ENCODE results near the gene DHRSX. TPM values are rescaled to one million over a fixed set of nuclear protein-coding genes. Genes with fewer than 3 reads are reported as not detected.

The DHRSX gene
- total and polyA plus RNA-seq, 2 donors (not counting 3 experiments of a cell fraction or from before 2014, with no cell fraction given): 27.1 to 37.7 TPM

DNA sequence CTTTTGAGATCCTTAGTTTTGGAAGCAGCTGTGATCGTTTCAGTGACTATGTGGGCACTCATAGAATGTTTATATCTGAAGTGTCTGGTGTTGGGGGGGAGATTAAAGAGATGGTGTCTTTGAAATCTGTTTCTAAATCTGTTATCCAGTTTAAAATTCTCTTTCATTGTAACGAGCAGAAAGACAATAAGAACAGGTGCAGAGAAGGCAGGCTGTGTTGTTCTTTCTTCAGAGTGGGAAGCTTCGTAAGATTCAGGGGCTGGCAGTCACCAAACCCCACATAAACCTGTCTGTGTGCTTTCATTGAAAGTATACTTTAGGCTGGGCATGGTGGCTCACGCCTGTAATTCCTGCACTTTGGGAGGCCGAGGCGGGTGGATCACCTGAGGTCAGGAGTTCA lies 16.3 kb upstream of the DHRSX start:
- Histone ChIP-seq H3K27me3 (ENCODE audit: control insufficient read depth in 2 of 2, insufficient read depth in 2 of 2, low read length in 2 of 2) (no peaks in the 10 kb centered on the region), H3K79me2 (ENCODE audit: control insufficient read depth, insufficient read depth, low read length) (no peaks in the 10 kb centered on the region), H3K4me1 (ENCODE audit: control insufficient read depth, extremely low read depth, insufficient read depth, low read length) (no peaks in the 10 kb centered on the region), H3K9ac (replicated peaks; ENCODE audit: extremely low read depth, insufficient read depth, low read length) (no peak overlapping the region), H4K20me1 (replicated peaks; ENCODE audit: control insufficient read depth, extremely low read depth, insufficient read depth, low read length) (no peaks in the 10 kb centered on the region), H3K9me1 (replicated peaks; ENCODE audit: control insufficient read depth, extremely low read depth, insufficient read depth, low read length) (no peaks in the 10 kb centered on the region), H3K4me2 (ENCODE audit: insufficient read depth, low read length) (no peak overlapping the region), H3K27ac (ENCODE audit: insufficient read depth, low read depth, low read length) (no peak overlapping the region), H3K9me3 (replicated peaks; ENCODE audit: control insufficient read depth, insufficient read depth, low read length) (no peaks in the 10 kb centered on the region), H3K36me3 (ENCODE audit: control insufficient read depth in 2 of 2, extremely low read depth in 1 of 2, insufficient read depth in 2 of 2, low read length in 2 of 2) (no peaks in the 10 kb centered on the region), H3K4me3 (replicated peaks in 1 of 3; ENCODE audit: insufficient read depth in 1 of 3, low read depth in 1 of 3, low read length in 3 of 3) (no peak overlapping the region), H2AFZ (ENCODE audit: low read depth, low read length) (no peak overlapping the region)
- TF ChIP-seq EZH2 (IDR thresholded peaks at IDR 0.05; ENCODE audit: borderline replicate concordance, low read depth, low read length, severe bottlenecking) (no peak), GATA2 (IDR thresholded peaks at IDR 0.05; ENCODE audit: insufficient read depth, insufficient read length, low read depth, low read length) (no peak), POLR2A (IDR thresholded peaks at IDR 0.05; ENCODE audit: low read depth, low read length) (no peak), POLR2AphosphoS5 (IDR thresholded peaks at IDR 0.05; ENCODE audit: insufficient read depth, low read depth, low read length) (no peak), MYC (IDR thresholded peaks at IDR 0.05; ENCODE audit: low read depth, low read length) (no peak)
- TF ChIP-seq, protein P1, sequence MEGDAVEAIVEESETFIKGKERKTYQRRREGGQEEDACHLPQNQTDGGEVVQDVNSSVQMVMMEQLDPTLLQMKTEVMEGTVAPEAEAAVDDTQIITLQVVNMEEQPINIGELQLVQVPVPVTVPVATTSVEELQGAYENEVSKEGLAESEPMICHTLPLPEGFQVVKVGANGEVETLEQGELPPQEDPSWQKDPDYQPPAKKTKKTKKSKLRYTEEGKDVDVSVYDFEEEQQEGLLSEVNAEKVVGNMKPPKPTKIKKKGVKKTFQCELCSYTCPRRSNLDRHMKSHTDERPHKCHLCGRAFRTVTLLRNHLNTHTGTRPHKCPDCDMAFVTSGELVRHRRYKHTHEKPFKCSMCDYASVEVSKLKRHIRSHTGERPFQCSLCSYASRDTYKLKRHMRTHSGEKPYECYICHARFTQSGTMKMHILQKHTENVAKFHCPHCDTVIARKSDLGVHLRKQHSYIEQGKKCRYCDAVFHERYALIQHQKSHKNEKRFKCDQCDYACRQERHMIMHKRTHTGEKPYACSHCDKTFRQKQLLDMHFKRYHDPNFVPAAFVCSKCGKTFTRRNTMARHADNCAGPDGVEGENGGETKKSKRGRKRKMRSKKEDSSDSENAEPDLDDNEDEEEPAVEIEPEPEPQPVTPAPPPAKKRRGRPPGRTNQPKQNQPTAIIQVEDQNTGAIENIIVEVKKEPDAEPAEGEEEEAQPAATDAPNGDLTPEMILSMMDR (IDR thresholded peaks at IDR 0.05; ENCODE audit: extremely low read depth in 1 of 2, insufficient read depth in 1 of 2, low read depth in 1 of 2, low read length in 2 of 2): no peak
- intact Hi-C loops (cut with micrococcal nuclease): no loop called here
- FAIRE-seq: no peak
- DNase-seq (ENCODE audit: low read depth, low spot score): no peak
- dilution Hi-C loops (cut with MboI; ENCODE audit: extremely low pct_ligation_motif_present, low sequenced_read_pairs): no loop called here
- no TSS peak for BruUV-seq (replicated peaks)
- POLR2A ChIA-PET: no interaction called here
- CTCF ChIA-PET: no interaction called here

DNA sequence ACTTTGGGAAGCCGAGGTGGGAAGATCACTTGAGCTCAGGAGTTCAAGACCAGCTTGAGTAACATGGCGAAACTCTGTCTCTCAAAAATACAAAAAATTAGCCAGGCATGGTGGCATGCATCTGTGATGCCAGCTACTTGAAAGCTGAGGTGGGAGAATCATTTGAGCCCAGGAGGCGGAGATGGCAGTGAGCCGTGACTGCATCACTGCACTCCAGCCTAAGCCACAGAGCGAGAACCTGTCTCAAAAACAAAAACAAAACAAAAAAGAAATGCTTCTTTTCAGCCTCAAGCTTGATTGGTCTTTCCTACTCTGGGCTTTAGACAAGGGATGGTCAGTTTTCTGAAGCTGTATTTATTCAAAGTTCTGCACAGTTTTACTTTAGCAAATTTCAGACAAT lies 15.8 kb upstream of the DHRSX start:
- H3K9ac ChIP-seq (replicated peaks; ENCODE audit: extremely low read depth, insufficient read depth, low read length): no peak overlapping the region
- TF ChIP-seq JUN (IDR thresholded peaks at IDR 0.05; ENCODE audit: borderline replicate concordance, insufficient read depth, insufficient read length, low read depth) (no peak), GATA2 (IDR thresholded peaks at IDR 0.05; ENCODE audit: insufficient read depth, insufficient read length, low read depth, low read length) (no peak), POLR2AphosphoS5 (IDR thresholded peaks at IDR 0.05; ENCODE audit: insufficient read depth, low read depth, low read length) (no peak), MYC (IDR thresholded peaks at IDR 0.05; ENCODE audit: low read depth, low read length) (no peak), EZH2 (IDR thresholded peaks at IDR 0.05; ENCODE audit: borderline replicate concordance, low read depth, low read length, severe bottlenecking) (no peak), FOS (IDR thresholded peaks at IDR 0.05; ENCODE audit: borderline replicate concordance, insufficient read depth, low read length) (no peak), POLR2A (IDR thresholded peaks at IDR 0.05; ENCODE audit: low read depth, low read length) (no peak)
- TF ChIP-seq, protein P2, sequence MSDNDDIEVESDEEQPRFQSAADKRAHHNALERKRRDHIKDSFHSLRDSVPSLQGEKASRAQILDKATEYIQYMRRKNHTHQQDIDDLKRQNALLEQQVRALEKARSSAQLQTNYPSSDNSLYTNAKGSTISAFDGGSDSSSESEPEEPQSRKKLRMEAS (IDR thresholded peaks at IDR 0.05; ENCODE audit: insufficient read depth, insufficient read length): no peak
- TF ChIP-seq, protein P1 (IDR thresholded peaks at IDR 0.05; ENCODE audit: extremely low read depth in 1 of 2, insufficient read depth in 1 of 2, low read depth in 1 of 2, low read length in 2 of 2): no peak

More for the DNA sequence above, 15.8 kb upstream of the DHRSX start:
- Histone ChIP-seq H3K9me1 (replicated peaks; ENCODE audit: control insufficient read depth, extremely low read depth, insufficient read depth, low read length) (no peaks in the 10 kb centered on the region), H3K4me2 (ENCODE audit: insufficient read depth, low read length) (no peak overlapping the region), H3K27ac (ENCODE audit: insufficient read depth, low read depth, low read length) (no peak overlapping the region), H3K4me3 (replicated peaks in 1 of 3; ENCODE audit: insufficient read depth in 1 of 3, low read depth in 1 of 3, low read length in 3 of 3) (no peak overlapping the region), H3K27me3 (ENCODE audit: control insufficient read depth in 2 of 2, insufficient read depth in 2 of 2, low read length in 2 of 2) (no peaks in the 10 kb centered on the region), H2AFZ (ENCODE audit: low read depth, low read length) (no peak overlapping the region), H3K4me1 (ENCODE audit: control insufficient read depth, extremely low read depth, insufficient read depth, low read length) (no peaks in the 10 kb centered on the region), H3K79me2 (ENCODE audit: control insufficient read depth, insufficient read depth, low read length) (no peaks in the 10 kb centered on the region), H3K36me3 (ENCODE audit: control insufficient read depth in 2 of 2, extremely low read depth in 1 of 2, insufficient read depth in 2 of 2, low read length in 2 of 2) (no peaks in the 10 kb centered on the region), H4K20me1 (replicated peaks; ENCODE audit: control insufficient read depth, extremely low read depth, insufficient read depth, low read length) (no peaks in the 10 kb centered on the region), H3K9me3 (replicated peaks; ENCODE audit: control insufficient read depth, insufficient read depth, low read length) (no peaks in the 10 kb centered on the region)
- BruUV-seq (replicated peaks): no TSS peak
- dilution Hi-C loops (cut with MboI; ENCODE audit: extremely low pct_ligation_motif_present, low sequenced_read_pairs): no loop called here
- no peak for DNase-seq (ENCODE audit: low read depth, low spot score)
- CTCF ChIA-PET: no interaction called here
- no peak for FAIRE-seq
- POLR2A ChIA-PET: no interaction called here
- intact Hi-C loops (cut with micrococcal nuclease): no loop called here

Data from endothelial cell of umbilical vein (primary cell).